H4 (cell line): ENCODE data around the gene ZDHHC8. TPM values are rescaled to one million over a fixed set of nuclear protein-coding genes. Genes with fewer than 3 reads are reported as not detected.

Experiments
- DNase-seq: peaks from one replicate; pipeline ENCODE4 v3.0.0-alpha.2; 2015; ENCODE audit warnings: low spot score
- total RNA-seq: library from RNA; depleted of rRNA; stranded (reverse); fragments of >200 nt; shearing (Covaris generic); gene quantifications from 2 replicates; pipeline ENCODE4 v1.2.3, GENCODE V29; 2014

ZDHHC8 gene
- total RNA-seq, 1 experiment from 2014 or later, result 6.9 TPM

- no peak for DNase-seq
Measured at GRCh38 chr22:20128902-20129746, 2.5 kb upstream of the ZDHHC8 start.

DNA sequence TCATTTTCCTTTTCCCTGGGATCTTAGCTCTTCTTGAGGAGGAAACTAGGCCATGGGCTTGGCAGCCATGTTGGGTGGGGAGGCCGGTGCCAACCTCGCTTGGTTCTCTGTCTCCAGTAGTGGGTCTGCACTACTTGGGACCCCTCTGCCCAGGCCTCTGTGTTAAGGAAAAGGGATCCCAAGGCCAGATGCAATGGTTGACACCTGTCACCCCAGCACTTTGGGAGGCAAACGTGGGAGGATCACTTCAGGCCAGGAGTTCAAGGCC lies 1.9 kb upstream of the ZDHHC8 start:
- DNase-seq, result no peak

DNA sequence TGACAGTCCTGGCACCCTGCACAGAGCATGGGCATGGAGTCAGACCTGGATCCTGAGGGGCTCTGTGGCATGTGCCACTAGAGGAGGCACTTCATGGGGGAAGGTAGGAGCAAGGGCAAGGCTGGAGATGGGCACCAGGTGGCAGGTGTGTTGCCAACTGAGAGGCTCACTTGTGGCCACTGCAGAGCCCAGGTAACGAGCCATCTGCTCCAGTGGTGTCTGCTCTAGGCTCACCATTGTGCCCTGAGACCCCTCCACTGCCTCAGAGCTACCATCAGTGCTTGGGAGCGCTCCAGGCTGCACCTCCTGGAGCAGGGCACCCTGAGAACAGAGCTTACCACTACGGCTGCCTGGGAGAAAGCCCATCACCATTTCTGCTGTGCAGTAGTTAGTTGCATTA lies 1.3 kb upstream of the ZDHHC8 start:
- no peak for DNase-seq

DNA sequence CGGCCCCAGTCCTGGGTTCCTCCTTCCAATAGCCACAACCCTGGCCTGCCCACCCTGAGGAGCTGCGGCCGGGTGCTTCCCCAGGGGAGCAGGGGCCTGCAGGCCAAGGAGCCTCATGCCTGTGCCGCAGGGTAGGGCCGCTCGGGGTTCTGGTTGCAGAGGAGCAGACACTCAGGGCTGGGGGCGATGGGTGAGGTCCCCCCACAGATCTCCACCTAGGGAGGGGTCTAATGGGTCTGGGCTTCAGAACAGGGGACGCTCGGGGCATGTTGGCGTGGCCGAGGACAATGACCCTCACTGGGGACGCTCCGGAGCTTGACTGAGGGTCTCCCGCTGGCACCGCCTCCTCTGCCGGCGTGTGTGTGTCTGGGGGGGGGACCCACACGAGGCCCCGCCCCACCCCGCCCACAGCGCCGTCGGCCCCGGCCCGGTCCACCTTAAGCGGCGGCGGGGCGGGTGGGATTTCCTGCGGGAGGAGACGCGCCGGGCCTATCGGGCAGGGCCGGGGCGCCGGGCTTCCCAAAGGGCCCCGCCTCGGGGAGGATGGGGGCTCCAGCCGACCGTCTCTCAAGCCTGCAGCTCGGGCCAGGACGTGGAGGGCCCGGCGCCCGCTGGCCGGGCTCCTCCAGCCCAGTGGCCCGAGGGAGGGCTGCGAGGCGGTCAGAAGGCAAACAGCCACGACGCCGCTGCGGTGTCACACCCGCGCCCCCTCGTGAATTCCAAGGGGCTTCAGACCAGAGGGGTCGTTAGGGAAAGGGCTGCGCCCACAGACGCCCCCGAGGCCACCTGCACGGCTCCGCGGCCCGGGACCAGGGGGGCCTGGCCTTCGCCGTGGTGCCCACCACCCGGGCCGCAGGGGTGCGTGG lies 640 bp upstream of the ZDHHC8 start:
- DNase-seq, result no peak

DNA sequence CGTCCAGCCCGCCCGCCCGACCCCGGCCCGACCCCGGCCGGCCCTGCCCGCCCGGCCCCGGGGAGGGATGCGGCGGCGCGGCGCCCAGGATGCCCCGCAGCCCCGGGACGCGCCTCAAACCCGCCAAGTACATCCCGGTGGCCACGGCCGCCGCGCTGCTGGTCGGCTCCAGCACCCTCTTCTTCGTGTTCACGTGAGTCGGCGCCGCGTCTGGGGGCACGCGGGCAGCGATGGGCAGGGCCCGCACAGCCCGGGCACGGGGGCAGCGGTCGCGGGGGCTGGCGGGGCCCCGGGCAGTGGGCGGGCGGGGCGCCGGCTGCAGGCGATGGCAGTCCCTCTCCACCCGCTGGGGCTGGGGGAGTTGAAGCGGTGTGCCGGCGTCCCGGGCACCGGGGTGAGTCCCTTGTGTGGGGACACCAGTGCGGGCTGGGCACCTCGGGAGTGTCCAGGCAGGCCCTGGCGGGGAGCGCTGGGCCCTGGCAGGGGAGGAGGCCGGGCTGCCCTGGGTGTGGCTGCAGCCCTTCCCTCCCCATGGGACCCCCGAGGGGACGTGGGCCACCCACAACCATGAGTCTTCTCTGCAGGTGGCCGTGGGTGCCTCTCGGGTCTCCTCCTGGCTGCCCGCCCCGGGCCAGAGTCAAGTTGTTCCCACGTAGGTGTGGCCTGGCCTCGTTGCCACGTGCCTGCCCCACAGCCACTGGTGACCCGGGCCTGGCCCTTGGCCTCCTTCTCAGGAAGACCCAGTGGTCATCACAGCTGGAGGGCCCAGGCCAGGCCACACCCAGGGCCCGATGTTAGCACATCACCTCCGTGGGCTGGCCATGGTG lies 468 bp downstream of the ZDHHC8 start:
- no peak for DNase-seq

DNA sequence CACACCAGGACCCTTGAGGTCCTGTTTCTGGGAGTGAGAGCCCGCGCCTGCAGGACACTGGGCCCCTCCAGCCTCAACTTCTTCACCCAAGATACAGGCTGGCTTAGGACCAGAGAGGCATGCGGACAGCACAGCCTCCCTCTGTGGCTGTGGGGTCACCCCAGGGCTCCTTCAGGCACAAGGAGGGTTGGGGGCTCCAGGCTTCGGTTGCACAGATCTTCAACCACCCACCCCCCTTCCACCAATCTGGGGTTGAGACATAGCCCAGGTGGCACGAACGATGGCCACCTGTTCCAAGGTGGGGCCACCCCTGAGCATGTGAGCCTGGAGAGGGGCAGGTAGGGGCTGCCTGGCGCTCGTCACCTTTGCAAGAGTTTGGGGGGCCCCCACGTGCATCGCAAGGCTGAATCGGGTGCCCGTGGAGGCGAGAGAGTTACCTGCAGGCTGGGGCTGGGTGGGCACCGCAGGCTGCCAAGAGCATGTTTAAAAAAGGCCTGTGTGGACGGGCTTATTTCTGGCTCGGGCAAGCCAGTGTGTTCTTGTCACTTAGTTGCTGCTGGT lies 1.2 kb downstream of the ZDHHC8 start:
- DNase-seq, result no peak

- DNase-seq, result no peak
Measured at GRCh38 chr22:20133930-20134549, 2.4 kb downstream of the ZDHHC8 start.

- DNase-seq, result no peak
Measured at GRCh38 chr22:20135265-20135664, 3.7 kb downstream of the ZDHHC8 start.

DNA sequence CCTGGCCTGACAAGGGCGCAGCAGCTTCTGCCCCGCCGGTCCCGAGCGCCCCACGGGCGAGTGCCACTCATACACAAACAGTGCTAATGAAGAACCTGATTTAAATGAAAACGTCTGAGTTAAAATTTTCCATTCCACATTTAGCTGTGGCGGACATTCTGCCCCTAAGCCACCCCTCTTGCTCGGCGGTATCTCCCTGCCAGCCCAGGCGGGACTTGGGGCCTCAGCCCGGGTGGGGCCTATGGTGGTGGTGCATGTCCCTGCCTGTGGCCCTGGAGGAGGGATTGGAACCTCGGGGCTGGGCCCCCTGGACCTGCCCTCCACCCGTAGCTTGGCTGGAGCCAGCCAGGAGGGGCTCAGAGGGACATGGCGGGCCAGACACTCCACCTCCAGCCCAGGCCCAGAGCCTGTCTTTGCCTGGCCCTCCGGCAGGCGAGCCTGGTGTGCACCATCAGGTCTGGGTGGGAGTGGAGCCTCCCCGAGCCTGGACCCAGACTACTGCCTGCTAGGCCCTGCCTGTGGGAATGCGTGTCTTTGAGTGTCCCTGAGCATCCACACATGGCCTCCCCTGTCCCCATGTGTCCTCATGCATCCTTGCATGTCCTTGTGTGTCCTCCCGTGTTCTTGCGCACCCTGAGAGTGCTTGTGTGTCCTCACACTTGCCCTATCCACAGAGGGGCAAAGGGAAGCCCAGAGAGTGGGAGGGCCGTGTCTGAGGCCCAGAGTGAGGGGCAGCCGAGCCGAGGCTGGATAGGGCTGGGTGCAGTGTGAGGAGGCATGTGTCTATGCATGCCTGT lies 4.4 kb downstream of the ZDHHC8 start:
- no peak for DNase-seq

- no peak for DNase-seq
Measured at GRCh38 chr22:20136603-20136873, 4.9 kb downstream of the ZDHHC8 start.

DNA sequence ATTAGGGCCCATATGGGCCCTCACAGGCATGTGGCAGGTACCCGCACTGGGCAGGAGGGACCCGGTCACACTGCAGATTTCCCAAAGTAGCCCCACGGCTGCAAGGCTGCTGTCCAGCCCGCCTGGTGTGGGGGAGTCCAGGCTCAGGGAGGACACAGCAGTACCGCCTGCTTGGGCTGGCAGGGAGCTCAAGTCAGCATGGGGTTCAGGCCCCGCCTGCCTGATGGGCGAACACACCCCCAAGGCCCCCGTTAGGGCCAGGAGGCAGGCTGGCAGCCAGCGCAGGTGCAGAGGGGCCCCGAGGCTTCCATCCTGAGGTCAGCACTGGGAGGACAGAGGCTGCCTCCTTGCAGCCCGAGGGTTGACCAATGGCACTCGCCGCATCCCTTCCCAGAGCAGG lies 5.5 kb downstream of the ZDHHC8 start:
- no peak for DNase-seq

- DNase-seq, result no peak
Measured at GRCh38 chr22:20137671-20138416, 6.2 kb downstream of the ZDHHC8 start.

- DNase-seq, result no peak
Measured at GRCh38 chr22:20138417-20138738, 6.8 kb downstream of the ZDHHC8 start.

- DNase-seq, result no peak
Measured at GRCh38 chr22:20138868-20139267, 7.3 kb downstream of the ZDHHC8 start.

DNA sequence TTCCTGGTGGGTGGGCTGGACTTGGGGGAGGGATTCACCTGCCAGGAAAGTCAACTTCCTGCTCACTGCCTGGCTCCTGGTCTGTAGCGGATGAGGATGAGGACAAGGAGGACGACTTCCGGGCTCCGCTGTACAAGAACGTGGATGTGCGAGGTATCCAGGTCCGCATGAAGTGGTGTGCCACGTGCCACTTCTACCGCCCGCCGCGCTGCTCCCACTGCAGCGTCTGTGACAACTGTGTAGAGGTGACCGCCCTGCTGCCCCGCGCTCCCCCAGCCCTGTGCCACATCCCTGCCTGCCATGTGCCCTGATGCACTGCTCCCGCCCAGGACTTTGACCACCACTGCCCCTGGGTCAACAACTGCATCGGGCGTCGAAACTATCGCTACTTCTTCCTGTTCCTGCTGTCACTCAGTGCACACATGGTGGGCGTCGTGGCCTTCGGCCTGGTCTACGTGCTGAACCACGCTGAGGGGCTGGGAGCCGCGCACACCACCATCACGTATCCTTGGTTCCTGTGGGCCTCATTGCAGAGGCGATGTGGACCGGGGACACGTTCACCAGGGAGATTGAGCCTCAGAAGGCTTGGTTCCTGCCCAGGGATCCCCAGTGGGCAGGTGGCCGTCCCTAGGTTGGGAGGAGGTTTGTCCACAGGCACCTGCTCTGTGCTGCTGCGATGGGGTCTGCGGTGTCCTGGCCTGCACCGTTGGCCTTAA lies 7.9 kb downstream of the ZDHHC8 start:
- no peak for DNase-seq

DNA sequence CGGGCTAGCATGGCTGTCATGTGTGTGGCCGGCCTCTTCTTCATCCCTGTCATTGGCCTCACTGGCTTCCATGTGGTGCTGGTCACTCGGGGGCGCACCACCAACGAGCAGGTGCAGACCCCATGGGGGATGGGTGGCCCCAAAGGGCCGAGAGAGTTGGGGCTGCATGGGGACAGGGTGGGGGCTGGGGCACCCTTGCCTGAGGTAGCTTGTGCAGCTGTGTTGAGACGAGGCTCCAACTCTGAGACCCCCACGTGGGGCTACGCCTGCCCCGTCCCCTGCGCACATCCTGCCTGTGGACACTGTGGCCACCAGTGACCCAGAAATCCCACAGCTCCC lies 8.5 kb downstream of the ZDHHC8 start:
- no peak for DNase-seq

DNA sequence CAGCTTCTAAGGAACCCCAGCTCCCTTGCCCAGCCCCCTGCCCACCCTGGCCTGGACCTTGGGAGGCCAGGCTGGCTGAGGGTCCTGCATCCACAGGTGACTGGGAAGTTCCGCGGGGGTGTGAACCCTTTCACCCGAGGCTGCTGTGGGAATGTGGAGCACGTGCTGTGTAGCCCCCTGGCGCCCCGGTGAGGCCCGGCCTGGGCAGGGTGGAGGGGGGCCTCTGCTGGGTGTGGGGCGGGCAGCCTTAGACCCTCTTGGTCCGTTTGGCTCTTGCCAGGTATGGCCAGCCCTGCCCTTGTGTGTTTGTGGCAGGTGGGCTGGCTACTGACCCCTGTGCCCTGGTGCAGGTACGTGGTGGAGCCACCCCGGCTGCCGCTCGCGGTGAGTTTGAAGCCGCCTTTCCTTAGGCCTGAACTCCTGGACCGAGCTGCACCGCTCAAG lies 8.9 kb downstream of the ZDHHC8 start:
- no peak for DNase-seq

DNA sequence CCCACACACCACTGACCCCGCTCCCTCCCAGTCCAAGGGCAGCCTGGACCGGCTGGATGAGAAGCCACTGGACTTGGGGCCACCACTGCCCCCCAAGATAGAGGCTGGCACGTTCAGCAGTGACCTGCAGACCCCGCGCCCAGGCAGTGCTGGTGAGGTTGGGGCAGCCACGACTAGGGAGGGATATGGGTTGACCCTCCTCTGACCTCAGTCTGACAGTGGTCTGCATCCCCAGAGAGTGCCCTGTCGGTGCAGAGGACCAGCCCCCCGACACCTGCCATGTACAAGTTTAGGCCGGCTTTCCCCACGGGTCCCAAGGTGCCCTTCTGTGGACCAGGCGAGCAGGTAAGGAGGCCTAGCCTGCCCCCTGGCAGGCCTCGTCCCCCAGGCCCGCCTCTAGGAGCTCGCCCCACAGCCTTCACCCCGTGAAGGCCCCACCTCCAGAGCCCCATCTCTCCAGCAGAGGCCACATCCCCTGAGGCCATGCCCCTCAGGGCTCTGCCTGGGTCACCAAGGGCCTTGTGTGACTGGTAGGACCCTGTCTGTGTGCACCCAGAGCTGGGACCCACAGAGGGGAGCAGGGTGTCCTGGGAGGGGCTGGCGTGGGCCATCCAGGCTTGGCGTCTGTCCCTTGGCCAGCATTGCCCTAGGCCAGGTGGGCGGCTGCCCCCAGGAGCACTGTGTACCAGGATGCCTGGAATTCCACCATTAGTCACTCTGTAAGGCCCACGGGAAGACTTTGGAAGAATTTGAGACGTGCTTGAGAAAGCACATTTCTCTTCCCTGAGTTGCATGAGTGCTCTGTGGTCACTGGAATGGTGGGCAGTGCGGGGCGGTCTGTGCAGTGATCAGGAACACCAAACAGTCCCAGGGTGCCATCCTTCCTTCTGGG lies 9.8 kb downstream of the ZDHHC8 start:
- DNase-seq, result no peak
